IPS DF 4.7 (cell line): ENCODE measurements around the gene PON3.

Source experiments
- DNase-seq: peaks from one replicate; pipeline ENCODE4 v3.0.0-alpha.2; 2013; ENCODE audit warnings: low spot score; ENCODE audit errors: extremely low read depth

PON3 gene

GRCh38 chr7:95396136-95397032 lies at the start of gene PON3:
PON3 (minus strand) TSS chr7:95396375; CDS start chr7:95396350, 25 bp downstream.
- peak; percentile 53 for DNase-seq

GRCh38 chr7:95444796-95445195 lies 48.6 kb upstream of the PON3 start:
- DNase-seq: no peak

- DNase-seq: no peak
Observed at GRCh38 chr7:95441042-95441823, 45.1 kb upstream of the PON3 start.

GRCh38 chr7:95440394-95441038 lies 44.3 kb upstream of the PON3 start:
- DNase-seq: no peak

GRCh38 chr7:95436407-95436806 lies 40.2 kb upstream of the PON3 start:
- DNase-seq: no peak

- DNase-seq: no peak
Observed at GRCh38 chr7:95435422-95435780, 39.2 kb upstream of the PON3 start.

DNA sequence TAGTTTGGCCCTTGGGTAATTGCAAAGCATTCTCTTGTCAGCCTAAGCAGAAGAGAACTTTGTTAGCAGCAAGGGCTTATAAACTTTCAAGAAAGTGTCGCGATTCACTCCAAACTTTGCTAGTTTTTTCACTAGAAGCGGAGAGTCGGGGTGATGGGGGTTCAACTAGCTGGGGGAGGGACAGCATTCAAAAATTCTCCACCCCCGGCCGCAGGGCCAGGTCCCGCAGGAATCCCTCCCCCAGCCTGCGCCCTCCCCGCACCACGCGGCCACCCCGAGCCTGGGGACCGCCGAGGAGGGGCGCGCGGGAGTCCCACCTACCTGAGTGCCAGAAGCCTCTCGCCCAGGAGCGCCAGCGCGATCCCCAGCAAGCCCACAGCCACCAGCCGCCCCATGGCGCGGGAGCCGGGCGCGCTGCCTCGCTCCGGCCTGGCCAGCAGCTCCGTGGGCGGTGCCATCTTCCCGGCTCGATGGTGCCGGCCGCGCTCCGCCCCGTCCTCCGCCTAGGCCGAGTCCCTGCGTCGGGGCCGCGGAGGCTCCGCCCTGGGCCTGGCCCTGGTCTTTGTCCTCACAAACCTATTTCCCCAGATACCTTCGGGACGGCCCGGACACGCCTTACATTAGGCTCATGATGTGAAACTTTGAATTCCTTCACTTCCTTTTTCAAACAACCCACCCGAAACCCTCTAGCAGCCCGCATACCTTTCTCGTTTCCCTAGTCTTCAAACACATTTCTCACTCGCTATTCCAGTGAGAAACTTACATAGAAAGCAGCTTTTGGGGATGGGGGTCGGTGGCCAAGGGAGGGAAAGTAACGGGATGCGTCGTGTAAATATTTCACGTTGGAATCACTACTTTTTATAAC lies 38.6 kb upstream of the PON3 start, which contains the start of gene PON2:
PON2 (minus strand) TSS at position 472 of the 865 bp plus-strand sequence; CDS start at position 395, 77 bp downstream.
- DNase-seq: peak; percentile 41

DNA sequence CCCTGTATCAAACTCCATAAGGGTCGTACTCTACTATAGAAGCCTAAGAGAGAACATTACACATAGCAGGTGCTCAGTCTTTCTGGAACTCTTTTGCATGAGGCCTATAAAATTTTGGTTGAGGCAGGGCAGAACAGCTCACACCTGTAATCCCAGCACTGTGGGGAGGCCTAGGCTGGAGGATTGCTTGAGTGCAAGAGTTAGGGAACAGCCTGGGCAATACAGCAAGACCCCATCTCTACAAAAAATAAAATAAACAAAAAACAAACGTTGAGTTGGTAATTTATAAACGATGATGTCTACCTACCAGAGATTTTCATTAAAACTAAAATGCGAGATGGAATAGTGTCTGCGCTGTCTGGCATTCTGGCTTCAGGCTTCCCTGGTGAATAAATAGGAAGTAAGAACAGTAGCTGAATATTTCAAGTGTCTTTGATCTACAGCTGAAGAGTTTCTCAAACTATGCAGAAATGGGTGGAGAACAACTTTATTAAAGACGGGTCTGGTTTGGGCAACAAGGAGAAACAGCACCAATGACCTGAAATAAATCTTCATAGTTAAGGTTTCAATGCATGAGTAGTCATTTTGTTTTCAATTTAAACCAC lies 37.9 kb upstream of the PON3 start:
- no peak for DNase-seq

DNA sequence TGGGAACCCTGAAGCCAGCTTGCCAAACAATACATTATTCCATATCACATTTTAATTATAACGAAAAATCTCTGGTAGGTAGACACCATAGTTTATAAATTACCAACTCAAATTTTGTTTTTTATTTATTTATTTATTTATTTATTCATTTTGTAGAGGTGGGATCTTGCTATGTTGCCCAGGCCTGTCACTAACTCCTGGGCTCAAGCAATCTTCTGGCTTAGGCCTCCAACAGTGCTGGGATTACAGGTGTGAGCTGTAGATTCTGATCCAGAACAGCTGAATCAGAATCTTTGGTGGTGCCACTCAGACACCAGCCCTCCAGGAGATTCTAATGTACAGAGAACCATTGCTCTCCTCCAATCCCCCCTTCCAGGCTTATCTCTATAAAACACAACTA lies 37.0 kb upstream of the PON3 start:
- DNase-seq: no peak

- no peak for DNase-seq
Observed at GRCh38 chr7:95432606-95433005, 36.4 kb upstream of the PON3 start.

DNA sequence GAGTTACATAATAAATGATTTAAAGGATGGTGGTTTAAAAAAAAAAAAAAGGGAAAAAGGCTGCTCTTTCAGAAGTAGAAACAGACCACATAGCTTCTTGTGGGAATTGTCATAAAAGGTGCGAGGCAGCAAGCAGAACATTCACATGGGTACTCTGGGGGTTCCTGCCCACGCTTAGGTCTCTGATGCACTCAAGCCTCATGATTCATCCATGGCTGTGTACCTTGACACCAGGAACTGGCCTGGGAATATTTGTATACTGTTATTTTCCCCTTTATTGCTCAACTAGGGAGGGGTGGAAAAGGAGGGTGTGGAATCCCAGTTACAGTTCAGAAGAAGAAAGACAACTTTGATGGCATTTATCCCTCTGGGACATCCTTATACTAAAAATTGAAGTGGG lies 34.7 kb upstream of the PON3 start:
- DNase-seq: no peak

GRCh38 chr7:95429241-95429990 lies 33.2 kb upstream of the PON3 start:
- no peak for DNase-seq

DNA sequence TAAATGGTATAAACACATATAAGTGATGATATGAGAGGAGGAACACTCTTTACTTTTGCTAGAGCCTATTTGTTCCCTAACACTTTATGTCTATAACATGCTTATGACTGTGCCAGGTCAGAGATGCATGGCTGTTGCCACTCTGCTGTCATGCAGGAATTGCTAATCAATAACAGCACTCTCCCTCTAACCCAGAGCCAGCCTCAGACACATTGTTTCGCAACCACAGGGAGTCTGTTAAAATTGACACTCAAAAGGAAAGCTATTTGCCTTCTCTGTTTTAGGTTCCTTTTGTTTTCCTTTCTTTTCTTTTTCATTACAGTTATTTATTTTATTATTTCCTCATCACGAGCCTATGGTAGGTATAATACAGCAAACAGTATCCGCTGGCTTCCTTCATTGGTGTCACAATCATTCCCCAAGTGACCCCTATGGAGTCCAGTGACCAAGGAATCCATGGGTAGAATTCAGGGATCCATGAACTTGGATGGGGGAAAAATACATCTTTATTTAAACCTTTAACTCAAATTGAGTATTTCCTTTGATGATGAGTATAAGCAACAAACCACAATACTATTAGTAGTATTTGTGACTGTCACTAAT lies 31.8 kb upstream of the PON3 start:
- no peak for DNase-seq

DNA sequence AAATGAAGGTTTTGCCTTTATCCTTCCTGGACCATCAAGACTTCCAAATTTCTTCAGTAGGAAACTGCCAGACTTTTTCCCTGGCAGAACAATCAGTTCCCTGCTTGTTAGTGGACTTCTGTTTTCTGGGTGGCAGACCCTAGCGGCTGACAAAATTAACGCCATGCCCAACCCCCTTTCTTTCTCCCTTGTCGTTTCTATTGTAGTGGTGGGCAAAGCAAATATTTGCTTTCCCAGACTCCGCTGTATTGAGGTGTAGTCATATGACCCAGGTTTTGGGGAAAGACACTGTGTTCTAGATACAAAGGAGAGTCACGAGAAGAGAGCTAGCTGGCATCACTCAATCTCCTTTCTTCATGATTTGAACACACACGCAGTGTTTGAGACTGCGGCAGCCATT lies 31.0 kb upstream of the PON3 start:
- no peak for DNase-seq

DNA sequence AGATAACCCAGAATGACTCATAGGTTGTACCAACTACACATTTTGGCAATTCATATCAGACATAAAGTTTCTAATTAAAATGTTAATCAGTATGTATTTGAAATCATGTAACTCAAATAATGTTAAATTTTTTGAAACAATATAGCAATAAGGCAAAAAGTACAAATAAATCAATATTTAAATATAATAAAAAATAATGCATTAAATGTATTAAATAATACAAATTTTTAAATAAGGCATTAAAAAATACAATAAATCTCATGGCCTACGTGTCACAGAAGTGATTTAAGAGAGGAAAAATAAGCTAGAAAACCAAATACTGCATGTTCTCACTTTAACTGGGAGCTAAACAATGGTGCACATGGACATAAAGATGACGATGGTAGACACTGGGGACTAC lies 29.5 kb upstream of the PON3 start:
- DNase-seq: no peak

- no peak for DNase-seq
Observed at GRCh38 chr7:95424716-95425115, 28.5 kb upstream of the PON3 start.

- no peak for DNase-seq
Observed at GRCh38 chr7:95421847-95422444, 25.8 kb upstream of the PON3 start.

DNA sequence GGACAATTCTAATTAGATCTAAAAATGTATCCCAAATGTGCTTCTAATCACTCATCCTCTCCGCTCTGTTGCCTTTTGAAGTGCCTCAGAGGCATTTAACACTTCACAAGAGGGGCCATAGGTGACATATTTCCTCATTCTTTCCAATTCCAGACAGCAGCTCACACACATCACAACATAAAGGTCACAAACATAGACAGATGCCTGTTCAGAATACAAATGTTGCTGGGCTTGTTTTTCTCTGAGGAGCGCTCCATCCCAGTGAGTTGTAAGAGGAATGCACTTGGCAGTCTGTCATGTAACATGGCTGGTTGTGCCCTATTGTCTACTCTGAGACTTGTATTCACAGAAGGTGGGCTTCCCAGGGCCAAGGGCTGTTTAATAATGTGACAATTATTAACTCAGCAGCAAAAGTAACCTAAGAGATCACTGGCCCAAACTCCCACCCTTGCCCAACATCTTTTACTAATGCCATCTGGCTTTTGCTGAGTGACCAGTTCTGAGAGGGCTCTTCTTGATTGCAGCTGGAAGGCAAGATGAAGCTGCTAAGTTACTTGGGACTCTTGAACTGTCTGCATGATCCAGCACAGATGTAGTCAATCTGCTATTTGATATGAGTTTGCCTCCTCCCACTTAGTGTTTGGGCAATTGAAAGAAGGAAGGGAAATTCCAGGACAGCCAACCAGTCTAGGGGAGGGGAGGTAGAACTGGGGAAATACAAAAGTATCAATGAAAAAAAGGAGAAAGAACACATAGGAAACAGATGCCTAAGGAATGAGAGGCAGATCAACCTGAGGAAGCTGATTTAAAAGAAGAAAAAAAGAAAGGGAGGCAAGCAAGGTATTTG lies 25.0 kb upstream of the PON3 start:
- DNase-seq: no peak
